Cardiac muscle cell (in vitro differentiated cells and primary cell): ENCODE measurements around the gene PARN. TPM values are rescaled to one million over a fixed set of nuclear protein-coding genes. Genes with fewer than 3 reads are reported as not detected.
"Not testable (repeated sequence)": the region's sequence is repeated elsewhere in the genome, so short reads cannot be mapped to it uniquely, and the experiment has no call there.

Experiments
- DNase-seq, 2 donors: peaks; one replicate each; pipeline versions ENCODE4 v3.0.0 to v3.0.0-alpha.2; 2010 to 2017; ENCODE audit warnings: low read depth in 1 of 2, low spot score in 1 of 2
- H3K27ac ChIP-seq: fragments of 200-600 bp; sonication (generic); 2 replicates; pipeline ENCODE4 v1.5.1; 2016
- H3K27me3 ChIP-seq: fragments of 200-600 bp; sonication (generic); 2 replicates; pipeline ENCODE4 v1.6.0; 2016; ENCODE audit warnings: control low read depth
- H3K36me3 ChIP-seq: fragments of 200-600 bp; sonication (generic); 2 replicates; pipeline ENCODE4 v1.5.1; 2016; ENCODE audit warnings: control low read depth
- H3K4me1 ChIP-seq: fragments of 200-600 bp; sonication (generic); 2 replicates; pipeline ENCODE4 v1.8.1; 2017; ENCODE audit warnings: low read depth, mild to moderate bottlenecking, mixed run types
- H3K4me3 ChIP-seq: fragments of 200-600 bp; sonication (generic); 2 replicates; pipeline ENCODE4 v1.5.1; 2016; ENCODE audit warnings: mild to moderate bottlenecking
- H3K9me3 ChIP-seq: fragments of 200-600 bp; sonication (generic); 2 replicates; pipeline ENCODE4 v1.5.1; 2017; ENCODE audit warnings: low read depth, mild to moderate bottlenecking, control low read depth
- polyA plus RNA-seq: library from polyadenylated mRNA; unstranded; fragments of >200 nt; fragmentation: Nextera tagmentation; extraction: Ambion mirVana; gene quantifications from 2 replicates; pipeline ENCODE4 v1.2.1, GENCODE V29; 2016
- total RNA-seq: library from RNA; depleted of rRNA; stranded (reverse); fragments of >200 nt; gene quantifications from 2 replicates; pipeline ENCODE4 v1.2.3, GENCODE V29; 2016
- TF ChIP-seq, protein P1 (sequence below): IDR thresholded peaks from 2 replicates; pipeline ENCODE4 v1.5.1; 2012; ENCODE audit warnings: low read depth, mild to moderate bottlenecking, low read length

PARN gene
- total and polyA plus RNA-seq, 2 experiments from 2014 or later: 22.4 to 36.3 TPM

DNA sequence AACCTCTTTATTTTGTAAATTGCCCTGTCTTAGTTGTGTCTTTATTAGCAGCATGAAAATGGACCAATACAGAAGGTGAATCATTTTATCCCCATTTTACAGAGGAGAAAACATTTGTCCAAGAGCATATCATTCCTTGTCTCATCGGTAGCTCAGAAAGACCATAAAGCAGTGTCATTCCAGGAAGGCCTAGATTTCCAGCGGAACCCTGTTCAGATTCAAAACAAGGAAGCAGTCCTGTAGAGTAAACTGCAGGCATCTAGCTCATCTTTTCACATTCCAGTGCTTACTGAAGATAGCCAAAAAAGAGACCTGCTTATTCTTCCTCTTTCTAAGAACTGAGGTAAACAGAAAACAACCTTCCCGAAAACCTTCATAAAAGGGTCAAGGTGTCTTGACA, 54.0 kb downstream of the PARN start:
- H3K36me3 ChIP-seq: peaks cover 43% of the 10 kb centered on the region
- TF ChIP-seq, protein P1, sequence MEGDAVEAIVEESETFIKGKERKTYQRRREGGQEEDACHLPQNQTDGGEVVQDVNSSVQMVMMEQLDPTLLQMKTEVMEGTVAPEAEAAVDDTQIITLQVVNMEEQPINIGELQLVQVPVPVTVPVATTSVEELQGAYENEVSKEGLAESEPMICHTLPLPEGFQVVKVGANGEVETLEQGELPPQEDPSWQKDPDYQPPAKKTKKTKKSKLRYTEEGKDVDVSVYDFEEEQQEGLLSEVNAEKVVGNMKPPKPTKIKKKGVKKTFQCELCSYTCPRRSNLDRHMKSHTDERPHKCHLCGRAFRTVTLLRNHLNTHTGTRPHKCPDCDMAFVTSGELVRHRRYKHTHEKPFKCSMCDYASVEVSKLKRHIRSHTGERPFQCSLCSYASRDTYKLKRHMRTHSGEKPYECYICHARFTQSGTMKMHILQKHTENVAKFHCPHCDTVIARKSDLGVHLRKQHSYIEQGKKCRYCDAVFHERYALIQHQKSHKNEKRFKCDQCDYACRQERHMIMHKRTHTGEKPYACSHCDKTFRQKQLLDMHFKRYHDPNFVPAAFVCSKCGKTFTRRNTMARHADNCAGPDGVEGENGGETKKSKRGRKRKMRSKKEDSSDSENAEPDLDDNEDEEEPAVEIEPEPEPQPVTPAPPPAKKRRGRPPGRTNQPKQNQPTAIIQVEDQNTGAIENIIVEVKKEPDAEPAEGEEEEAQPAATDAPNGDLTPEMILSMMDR: no peak
- H3K4me1 ChIP-seq: no peaks in the 10 kb centered on the region
- no peak for DNase-seq
- no peaks in the 10 kb centered on the region for H3K27me3 ChIP-seq
- no peak overlapping the region for H3K4me3 ChIP-seq
- H3K27ac ChIP-seq: no peak overlapping the region
- no peaks in the 10 kb centered on the region for H3K9me3 ChIP-seq

DNA sequence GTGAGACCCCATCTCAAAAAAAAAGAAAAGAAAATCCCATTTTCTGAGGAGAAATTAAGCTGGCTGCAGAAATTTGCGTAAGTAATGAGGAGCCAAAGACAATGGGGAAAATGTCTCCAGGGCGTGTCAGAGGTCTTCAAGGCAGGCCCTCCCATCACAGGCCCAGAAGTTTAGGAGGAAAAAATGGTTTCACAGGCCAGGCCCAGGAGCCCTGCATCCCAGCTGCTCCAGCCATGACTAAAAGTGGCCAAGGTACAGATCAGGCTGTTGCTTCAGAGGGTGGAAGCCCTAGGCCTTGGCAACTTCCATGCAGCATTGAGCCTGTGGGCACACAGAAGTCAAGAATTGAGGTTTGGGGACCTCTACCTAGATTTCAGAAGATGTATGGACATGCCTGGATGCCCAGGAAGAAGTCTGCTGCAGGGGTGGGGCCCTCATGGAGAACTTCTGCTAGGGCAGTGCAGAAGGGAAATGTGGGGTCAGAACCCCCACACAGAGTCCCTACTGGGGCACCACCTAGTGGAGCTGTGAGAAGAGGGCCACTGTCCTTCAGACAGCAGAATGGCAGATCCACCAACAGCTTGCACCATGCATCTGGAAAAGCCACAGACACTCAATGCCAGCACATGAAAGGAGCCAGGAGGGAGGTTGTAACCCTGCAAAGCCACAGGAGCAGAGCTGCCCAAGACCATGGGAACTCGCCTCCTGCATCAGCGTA, 55.2 kb downstream of the PARN start:
- not testable (repeated sequence) for H3K4me1 ChIP-seq, H3K27ac ChIP-seq, H3K4me3 ChIP-seq, H3K27me3 ChIP-seq, DNase-seq, H3K9me3 ChIP-seq
- peaks cover 33% of the 10 kb centered on the region for H3K36me3 ChIP-seq

- Histone ChIP-seq H3K36me3 (peaks cover 15% of the 10 kb centered on the region), H3K4me1 (no peaks in the 10 kb centered on the region), H3K4me3 (no peak overlapping the region), H3K27ac (no peak overlapping the region), H3K27me3 (no peaks in the 10 kb centered on the region), H3K9me3 (no peaks in the 10 kb centered on the region)
- TF ChIP-seq, protein P1: no peak
- no peak for DNase-seq
These were observed 57.5 kb downstream of the PARN start for GRCh38 chr16:14572535-14572934.

- H3K4me3 ChIP-seq: no peak overlapping the region
- no peak overlapping the region for H3K27ac ChIP-seq
- no peaks in the 10 kb centered on the region for H3K36me3 ChIP-seq
- no peaks in the 10 kb centered on the region for H3K27me3 ChIP-seq
- no peaks in the 10 kb centered on the region for H3K4me1 ChIP-seq
- H3K9me3 ChIP-seq: no peaks in the 10 kb centered on the region
- DNase-seq: no peak
- TF ChIP-seq, protein P1: no peak
These were observed 60.8 kb downstream of the PARN start for GRCh38 chr16:14569213-14569612.

DNA sequence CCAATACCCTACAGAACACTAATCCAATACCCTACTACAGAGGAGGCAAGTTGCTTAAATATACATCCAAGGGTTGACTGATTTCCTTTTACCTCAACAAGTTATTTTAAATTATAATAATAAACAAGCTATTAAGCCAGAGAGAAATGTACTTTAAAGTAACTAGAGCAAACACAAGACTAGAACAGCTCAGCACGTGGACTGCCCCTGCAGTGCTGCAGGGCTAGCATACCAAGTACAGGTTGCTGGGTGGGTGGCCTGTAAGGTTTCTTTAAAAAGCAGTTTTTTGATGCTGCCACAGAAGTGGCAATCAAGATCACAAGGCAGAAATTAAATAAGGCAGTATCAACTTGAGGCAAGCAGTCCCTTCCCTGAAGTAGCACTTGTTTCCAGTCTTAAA, 63.5 kb downstream of the PARN start:
- no peak overlapping the region for H3K4me3 ChIP-seq
- no peaks in the 10 kb centered on the region for H3K4me1 ChIP-seq
- H3K9me3 ChIP-seq: no peaks in the 10 kb centered on the region
- TF ChIP-seq, protein P1: no peak
- no peak overlapping the region for H3K27ac ChIP-seq
- no peaks in the 10 kb centered on the region for H3K36me3 ChIP-seq
- DNase-seq: no peak
- no peaks in the 10 kb centered on the region for H3K27me3 ChIP-seq

DNA sequence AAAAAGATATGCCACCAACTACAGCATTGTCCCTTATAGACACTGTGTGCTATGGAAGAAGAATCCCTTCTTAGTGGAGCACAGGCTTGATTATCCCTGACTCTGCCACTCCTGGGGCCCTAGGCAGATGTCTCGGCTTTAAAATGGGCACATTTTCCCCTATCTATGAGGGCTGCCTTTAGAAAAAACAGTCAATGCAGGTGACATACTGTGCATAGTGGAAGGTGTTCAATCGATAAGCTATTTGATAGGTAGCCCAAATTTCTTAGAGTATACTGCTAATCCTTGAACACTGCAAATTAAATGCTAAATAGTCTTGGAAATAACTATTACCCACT, 64.4 kb downstream of the PARN start:
- Histone ChIP-seq H3K4me1 (no peaks in the 10 kb centered on the region), H3K4me3 (no peak overlapping the region), H3K27me3 (no peaks in the 10 kb centered on the region), H3K9me3 (no peaks in the 10 kb centered on the region), H3K36me3 (no peaks in the 10 kb centered on the region), H3K27ac (no peak overlapping the region)
- TF ChIP-seq, protein P1: no peak
- no peak for DNase-seq
